Stimulated activated CD8-positive, alpha-beta memory T cell treated with anti-CD3 and anti-CD28 coated beads, Interleukin-7, amount 100 ng/mL, for 48 hours (primary cell): Measurements from ENCODE around the gene PDCD1.

ENCODE experiments used
- DNase-seq, 2 donors: peaks; one replicate each; pipeline ENCODE4 v3.0.0-alpha.2; 2020; ENCODE audit warnings: low read depth in 1 of 2; ENCODE audit errors: extremely low read depth in 1 of 2

The PDCD1 gene

DNA sequence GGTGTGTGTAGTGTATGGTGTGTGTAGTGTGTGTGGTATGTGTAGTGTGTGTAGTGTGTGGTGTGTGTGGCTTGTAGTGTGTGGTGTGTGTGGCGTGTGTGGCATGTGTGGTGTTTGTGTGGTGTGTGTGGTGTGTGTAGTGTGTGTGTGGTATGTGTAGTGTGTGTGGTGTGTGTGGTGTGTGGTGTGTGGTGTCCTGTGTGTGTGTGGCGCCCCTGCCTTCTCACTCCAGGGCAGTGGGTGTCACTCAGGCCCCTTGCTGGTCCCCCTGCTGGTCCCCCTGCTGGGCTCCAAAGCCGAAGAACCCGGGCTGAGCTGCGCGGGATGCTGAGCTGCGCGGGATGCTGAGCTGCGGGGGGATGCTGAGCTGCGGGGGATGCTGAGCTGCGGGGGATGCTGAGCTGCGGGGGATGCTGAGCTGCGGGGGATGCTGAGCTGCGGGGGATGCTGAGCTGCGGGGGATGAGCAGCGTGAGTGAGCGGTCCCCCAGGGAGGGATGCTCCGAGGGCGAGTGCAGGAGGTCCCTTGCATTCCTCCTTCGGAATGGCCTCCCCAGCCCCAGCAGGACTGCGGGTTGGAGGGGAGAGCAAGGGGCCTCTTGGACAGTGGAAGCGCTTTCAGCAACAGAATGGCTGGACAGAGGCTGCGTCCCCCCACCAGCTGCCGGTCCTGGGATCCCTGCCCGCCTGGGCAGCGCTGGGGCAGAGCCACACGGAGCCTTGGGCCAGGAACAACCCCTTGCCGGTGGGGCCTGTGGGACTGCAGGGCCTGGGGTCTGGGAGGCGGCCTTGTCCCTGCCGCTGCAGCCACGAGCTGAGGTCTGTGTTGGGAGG, 7.5 kb upstream of the PDCD1 start:
- DNase-seq = no peak

DNA sequence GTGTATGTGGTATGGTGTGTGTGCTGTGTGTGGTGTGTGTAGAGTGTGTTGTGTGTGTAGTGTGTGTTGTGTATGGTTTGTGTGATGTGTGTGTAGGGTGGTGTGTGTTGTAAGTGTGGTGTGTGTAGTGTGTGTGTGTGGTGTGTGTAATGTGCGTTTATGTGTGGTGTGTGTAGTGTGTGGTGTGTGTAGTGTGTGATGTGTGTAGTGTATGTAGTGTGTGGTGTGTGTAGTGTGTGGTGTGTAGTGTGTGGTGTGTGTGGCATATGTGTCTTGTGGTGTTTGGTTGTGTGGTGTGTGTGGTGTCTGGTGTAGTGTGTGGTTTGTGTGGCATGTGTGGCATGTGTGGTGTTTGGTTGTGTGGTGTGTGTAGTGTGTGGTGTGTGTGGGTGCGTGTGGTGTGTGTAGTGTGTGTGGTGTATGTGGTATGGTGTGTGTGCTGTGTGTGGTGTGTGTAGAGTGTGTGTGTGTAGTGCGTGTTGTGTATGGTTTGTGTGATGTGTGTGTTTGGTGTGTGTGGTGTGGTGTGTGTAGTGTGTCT, 6.8 kb upstream of the PDCD1 start:
- no peak for DNase-seq

DNA sequence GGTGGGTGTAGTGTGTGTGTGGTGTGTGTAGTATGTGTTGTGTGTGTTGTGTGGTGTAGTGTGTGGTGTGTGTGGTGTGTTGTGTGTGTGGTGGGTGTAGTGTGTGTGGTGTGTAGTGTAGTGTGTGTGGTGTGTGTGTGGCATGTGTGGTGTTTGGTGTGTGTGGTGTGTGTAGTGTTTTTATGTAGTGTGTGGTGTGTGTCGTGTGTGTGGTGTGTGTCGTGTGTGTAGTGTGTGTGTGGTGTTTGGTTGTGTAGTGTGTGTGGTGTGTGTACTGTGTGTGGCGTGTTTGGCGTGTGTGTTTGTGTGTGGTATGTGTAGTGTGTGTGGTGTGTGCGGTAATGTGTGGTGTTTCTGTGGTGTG, 6.1 kb upstream of the PDCD1 start:
- DNase-seq = no peak

DNA sequence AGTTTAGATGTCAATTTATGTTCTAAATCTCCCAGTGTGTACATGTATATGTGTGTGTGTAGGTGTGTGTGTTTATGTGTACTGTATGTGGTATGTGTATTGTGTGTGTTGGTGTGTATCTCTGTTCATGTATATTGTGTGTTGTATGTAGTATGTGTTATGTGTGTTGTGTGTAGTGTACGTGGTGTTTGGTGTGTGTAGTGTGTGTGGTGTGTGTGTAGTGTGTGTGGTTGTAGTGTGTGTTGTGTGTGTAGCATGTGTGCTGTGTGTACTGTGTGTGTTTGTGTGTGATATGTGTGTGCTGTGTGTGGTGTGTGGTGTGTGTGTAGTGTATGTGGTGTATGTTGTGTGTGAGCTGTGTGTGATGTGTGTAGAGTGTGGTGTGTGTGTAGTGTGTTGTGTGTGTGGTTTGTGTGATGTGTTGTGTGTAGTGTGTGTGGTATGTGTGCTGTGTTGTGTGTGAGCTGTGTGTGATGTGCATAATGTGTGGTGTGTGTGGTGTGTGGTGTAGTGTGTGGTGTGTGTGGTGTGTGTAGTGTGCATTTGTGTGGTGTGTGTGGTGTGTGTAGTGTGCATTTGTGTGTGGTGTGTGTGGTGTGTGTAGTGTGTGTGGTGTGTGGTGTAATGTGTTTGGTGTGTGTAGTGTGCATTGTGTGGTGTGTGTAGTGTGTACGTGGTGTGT, 5.6 kb upstream of the PDCD1 start:
- no peak for DNase-seq

DNA sequence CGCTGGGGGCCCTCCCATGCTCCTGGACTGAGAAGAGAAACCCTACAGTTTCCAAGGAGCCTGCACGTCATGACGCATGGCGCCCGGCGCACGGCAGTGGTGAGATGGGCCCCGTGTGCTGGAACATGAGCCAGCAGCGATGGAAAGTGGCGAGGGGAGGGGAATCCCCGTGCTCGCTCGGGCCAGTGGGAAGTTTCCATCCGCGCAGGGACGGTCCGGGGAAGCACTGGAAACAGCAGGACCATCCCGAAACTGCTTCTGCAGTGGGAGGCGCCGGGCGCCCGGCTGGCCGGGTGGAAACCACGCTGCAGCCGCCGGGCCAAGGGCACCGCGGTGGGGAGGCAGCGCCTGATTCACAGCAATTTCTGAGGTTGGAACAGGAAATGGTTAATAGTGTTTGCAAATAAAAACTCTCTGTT, 4.9 kb upstream of the PDCD1 start:
- peak; percentile 66 to 70 for DNase-seq

DNA sequence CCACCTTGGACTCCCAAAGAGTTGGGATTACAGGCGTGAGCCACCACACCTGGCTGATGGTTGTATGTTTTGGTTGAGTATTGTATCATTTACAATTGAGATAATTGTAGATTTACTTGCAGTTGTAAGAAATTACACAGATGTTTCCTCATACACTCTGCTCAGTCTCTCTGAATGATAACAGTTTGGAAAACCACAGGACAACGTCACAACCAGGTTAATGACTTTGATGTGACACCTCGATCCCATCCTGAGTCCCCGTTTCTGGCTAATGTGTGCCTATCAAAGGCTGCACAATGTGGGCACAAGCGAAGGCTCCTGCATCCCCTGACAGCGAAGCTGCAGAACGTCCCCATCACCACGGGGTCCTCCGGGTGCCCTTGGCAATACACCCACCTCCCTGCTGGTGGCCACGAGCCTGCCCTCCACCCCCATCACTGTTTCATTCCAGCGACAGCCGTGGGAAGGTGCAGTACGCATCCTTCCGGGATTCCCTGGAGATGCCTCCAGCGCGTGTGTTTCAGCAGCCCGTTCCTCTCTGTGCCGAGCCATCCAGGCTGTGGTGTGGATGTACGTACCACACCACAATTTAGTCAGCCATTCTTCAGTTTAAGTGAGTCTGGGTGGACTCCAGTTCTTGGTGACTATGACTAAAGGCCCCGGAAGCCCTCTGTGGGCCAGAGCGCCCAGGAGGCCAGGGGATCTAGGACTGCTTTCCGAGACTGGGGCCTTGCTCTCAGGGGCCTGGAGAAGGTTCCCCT, 4.3 kb upstream of the PDCD1 start:
- DNase-seq = no peak

DNA sequence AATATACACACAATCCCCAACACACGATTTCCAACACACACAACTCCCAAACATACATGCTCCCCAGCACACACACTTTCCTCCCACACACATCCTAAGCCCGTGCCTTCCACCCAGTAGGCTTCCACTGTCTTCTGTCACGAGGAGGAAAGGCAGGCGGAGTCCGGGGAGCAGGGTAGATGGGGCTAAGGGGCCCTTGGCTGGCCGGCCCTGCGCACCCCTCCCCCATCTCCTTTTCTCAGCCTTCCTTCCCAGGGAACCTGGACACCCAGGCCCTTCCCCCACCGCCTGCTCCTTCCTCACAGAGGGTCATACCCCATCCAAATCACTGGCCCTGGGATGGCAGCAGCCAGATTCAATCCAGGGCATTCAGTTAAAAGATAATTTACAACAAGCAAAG, 3.4 kb upstream of the PDCD1 start:
- DNase-seq = no peak

DNA sequence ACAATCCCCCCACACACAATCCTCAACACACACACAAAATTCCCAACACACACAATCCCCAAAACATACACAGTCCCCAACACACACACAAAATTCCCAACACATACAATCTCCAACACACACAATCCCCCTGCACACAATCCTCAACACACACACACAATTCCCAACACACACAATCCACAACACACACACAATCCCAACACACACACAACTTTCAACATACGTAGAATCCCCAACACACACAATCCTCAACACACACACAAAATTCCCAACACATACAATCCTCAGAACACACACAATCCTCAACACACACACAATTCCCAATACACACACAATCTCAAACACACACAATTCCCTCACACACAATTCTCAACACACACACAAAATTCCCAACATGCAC, 2.6 kb upstream of the PDCD1 start:
- DNase-seq = no peak

DNA sequence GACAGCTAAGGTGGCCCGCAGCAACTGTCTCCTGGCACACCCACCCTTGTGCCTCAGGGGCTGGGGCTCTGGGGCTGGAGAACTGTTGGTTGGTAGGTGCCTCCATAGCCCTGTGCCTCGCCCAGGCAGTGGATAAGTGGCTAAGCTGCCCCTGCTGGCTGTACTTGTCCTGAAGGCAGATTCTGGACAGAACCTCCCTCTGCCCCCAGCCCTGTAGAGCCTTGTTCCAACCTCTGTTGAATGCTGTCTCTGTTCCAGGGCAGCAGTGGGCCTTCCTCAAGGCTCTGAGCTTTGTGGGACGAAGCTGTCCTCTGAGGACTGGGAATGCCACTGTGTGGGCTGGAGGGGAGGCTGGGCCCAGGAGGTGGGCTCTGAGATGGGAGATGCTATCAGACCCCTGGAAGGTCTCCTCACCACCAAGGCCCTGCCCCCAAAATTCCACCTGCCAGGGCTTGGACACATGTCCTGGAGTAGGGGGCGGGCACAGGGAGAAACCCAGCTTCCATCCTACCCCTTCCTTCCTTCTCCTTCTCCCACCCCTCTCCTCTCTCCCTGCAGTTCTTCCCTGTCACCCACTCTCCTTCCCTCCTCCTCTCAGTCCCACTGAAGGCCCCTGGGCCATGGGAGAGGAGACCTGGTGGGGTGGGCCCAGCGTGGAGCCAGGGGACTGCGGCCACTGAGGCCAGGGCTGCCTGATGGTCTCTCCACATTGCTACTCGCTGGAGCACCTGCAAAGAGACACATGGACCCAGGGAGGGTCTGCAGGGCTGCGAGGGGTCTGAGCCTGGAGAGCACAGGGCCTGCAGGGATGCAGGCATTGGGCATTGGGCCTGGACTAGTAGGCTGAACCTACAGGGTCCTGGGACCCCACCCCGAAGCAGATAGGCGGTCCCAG, 1.7 kb upstream of the PDCD1 start:
- DNase-seq = peak in 1 of 2 donors; percentile 36

DNA sequence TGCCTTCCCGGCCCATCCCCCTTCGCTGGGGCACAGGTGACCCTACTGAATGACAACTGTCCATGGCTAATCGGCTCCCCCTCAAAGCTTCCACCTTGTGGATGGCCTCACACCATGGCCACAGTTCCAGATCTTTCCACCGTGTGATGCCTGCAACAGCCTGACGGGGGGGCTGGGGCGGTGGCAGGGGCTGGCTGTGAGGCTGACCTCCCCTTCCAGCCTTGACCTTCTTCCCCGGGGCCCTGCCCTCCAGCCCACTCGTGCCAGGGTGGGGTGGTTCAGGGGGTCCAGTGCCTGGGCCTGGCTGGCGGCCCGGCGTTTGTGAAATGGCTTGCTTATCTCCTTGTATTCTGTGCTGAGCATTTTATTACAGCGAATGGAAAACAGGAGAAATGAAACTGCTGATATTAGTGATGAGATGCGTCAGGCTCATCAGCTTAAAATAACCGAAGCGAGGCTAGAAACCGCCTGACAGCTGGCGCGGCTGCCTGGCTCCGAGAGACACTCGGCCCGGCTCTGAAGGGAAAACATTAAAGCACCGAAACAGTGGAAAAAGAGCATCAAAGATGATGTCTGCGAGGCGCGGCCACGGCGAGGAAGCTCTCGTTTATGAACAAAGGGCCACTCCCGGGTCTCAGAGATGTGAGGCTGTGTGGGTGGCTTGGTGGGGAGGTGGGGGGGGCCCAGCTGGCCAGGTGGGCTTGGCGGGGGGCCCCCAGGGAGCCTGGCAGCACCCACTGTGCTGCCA, 916 bp upstream of the PDCD1 start:
- peak; percentile 48 to 72 for DNase-seq

DNA sequence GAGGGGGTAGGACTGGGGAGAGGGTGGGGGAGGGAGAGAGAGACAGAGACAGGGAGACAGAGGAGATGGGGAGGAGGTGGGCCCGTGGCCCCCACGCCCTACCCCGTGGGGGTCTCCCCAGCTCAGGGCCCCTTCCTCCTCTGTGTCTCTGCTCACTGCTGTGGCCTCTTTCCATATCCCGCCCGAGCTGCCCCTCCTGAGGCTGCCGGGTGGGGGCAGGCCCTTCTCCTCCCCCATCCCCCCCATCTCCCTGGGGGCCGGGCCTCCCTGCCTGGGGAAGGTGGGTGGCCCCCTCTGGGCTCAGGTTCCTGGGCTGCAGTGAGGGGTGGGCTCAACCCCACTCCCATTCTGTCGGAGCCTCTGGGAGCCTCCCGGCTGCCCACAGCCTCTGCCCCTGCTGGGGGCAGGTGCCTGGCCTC, 332 bp upstream of the PDCD1 start:
- DNase-seq = no peak

DNA sequence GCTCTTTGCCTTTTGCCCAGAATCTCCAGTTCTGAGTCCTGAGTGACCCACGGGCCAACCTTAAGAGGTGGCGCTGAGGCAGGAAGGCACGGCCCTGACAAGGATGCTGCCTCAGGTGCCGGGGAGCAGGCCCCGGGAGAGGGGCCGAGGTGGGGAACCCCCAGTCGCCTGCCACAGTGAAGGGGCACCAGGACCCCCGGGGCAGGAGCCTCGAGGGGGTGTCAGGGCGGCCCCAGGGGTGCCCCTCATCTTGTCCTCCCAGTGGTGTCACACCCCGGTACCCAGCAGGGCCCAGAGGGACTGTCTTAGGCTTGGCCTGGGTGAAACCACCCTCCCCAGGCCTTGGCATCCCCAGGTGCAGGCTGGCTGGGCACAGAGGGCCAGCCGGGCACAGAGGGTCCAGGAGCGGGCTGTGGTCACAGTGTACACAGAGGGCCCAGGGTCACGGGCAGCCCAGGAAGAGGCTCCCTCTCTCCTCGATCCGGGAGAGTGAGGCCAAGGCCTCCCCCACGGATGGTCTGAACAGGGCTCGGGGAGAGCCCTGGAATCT, 1.0 kb downstream of the PDCD1 start:
- no peak for DNase-seq

DNA sequence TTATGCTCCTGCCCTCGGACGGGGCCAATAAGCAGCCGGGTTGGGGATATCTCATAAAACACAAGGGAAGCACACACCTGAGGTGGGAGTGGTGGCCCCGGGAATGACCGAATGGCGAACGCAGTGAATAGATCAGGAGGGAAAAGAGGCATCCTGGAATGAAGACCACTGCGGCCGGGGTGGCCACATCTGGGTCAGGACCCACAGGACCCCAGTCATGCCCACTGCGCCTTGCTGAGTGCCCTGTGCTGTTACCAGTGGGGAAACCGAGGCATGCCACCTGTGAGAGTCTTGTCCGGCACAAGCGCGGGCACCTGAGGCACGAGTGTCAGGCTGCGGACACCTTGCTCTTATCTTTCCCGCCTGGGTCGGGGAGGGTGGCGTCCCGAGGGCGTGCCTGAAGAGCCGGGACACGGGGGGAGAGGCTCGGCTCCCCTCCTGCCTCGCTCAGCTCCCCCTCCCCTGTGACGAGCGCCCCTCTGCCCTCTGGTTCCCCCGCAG, 1.6 kb downstream of the PDCD1 start:
- DNase-seq = no peak

DNA sequence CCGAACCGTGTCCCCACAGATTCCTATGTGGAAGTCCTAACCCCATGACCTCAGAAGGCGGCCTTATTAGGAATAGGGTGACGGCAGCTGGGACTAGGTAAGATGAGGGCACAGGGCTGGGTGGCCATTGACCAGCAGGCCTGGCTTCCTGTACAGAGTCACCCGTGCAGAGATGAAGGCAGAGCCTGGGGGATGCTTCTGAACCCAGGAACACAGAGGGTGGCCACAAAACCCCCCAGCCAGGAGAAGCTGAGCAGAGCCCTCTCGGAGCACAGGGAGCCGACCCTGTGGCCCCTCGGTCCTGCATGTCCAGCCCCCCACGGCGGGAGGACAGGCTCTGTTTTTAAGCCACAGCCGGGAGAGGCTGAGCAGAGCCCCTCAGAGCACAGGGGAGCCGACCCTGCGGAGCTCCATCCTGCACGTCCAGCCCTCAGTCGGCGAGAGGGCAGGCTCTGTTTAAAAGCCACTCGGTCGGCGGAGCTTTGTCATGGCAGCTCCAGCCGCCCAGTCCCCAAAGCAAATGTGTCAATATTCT, 2.7 kb downstream of the PDCD1 start:
- no peak for DNase-seq

DNA sequence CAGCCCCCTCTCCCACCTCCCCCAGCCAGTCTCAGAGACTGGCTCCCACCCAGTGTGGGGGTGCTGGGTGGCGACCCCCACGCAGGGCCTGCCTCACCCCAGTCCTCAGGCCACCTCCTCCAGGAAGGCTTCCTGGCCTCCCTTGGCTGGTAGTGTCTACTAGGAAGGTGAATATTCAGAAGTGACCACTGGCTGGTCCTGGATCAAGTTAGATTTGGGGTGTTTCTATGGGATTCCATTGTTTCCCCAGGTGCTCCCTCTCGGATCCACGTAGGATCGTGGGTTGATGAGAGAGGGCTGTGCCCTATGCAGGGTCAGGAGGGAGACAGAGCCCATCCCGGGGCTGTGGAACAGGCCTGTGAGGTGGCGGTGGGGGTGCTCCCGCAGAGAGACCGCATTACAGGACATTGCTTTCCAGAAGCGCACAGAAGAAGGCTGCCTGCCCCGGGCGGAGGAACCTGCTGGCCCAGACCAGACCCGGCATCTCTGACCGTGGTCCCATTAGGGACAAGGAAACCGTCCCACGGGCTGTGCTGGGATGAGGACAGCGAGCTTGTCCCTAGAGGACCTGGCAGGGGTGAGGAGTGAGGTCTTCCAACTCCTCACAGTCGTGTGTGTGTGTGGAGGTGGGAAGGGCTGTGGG, 3.3 kb downstream of the PDCD1 start:
- DNase-seq = no peak

DNA sequence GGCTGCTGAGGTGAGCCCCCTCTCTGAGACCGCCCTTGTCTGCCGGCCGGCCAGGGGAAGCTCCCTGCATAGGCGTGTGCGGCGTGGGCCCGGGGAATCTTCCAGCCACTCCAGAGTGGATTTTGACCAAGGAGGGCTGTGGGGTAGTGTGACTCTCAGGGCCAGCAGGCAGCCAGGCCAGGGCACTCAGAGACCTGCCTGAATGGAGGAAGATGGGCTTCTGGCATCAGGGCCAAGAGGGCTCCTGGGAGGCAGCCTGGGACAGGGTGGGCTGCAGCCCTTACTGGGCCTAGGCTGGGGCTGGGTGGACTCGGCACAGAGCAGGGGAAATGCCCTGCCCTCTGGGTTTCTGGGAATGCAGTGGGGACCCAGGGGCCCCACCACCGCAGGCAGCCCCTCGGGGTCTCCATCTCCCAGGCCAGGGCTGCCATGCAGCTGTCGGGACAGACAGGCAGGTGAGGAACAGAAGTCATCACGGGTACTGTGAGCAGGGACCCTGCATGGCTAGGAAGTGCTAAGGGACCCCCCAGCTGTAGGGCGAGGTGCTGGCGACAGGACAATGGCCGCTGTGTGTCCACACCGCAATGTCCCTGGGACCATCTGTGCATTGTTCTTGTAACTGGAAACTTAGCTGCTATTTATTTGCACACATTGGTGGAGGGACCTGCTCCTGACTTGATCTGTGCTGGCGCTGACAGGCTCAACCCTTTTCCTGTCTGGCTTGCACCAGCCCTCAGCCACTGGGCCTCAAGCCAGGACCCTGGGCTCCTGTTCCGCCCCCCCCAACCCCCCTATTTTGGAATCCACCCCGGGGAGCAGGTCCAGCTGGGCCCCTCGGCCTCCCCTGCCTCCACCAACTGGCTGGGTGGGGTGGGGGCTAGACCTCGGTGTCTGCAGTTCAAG, 4.1 kb downstream of the PDCD1 start:
- no peak for DNase-seq

DNA sequence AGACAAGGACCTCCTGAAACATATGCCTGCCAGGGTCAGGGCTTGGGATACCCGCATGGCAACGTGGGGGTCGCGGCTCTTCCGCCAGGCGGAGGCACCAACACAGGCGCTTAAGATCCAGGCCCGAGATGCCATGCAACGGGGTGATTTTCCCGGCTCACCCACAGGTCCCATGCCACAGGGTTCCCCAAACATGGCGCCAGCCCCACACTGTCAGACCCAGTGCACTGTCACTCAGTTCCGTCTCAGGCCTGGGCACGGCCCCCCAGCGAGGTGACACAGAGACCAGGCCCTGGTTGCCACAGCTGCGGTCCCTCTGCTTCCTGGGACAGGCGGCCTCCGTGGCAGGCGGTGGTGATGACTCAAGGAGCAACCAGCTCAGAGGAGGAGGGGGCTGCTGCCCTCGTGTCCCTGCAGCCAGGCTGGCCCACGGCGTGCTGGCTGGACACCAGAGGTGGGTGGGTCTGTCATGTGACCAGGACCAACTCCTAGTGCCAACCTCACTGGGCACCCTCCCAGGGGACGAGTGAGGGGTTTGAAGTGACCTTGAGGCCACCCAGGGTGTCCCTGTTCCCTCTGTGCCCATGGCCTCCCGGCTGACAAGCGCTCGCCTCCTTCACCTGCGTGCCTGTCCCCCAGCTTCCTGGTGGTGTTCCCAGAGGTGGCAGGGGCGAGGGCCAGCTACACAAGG, 4.9 kb downstream of the PDCD1 start:
- no peak for DNase-seq
